Neural progenitor cell (in vitro differentiated cells): ENCODE data around the gene CAMK1D. TPM values are rescaled to one million over a fixed set of nuclear protein-coding genes. Genes with fewer than 3 reads are reported as not detected.
A peak's percentile ranks its signal among the peaks of the same experiment; 100 is the strongest.

Source experiments
- DNase-seq: peaks from one replicate; pipeline ENCODE4 v3.0.0-alpha.2; 2016; ENCODE audit warnings: low spot score
- H2AFZ ChIP-seq: fragments of 200-600 bp; sonication (generic); replicated peaks from 2 replicates; pipeline ENCODE4 v1.6.1; 2016; ENCODE audit warnings: antibody characterized with exemption
- H3F3A ChIP-seq: fragments of 200-600 bp; sonication (generic); 2 replicates; pipeline ENCODE4 v1.6.1; 2016; ENCODE audit warnings: antibody characterized with exemption, low read depth
- H3K27ac ChIP-seq: fragments of 200-600 bp; sonication (generic); 2 replicates; pipeline ENCODE4 v1.5.1; 2016; ENCODE audit warnings: mild to moderate bottlenecking
- H3K27me3 ChIP-seq: fragments of 200-600 bp; sonication (generic); 2 replicates; pipeline ENCODE4 v1.6.1; 2016; ENCODE audit warnings: mild to moderate bottlenecking, moderate library complexity
- H3K36me3 ChIP-seq: fragments of 200-600 bp; sonication (generic); 2 replicates; pipeline ENCODE4 v1.5.1; 2016
- H3K4me1 ChIP-seq: fragments of 200-600 bp; sonication (generic); 2 replicates; pipeline ENCODE4 v1.6.1; 2016; ENCODE audit warnings: mixed run types
- H3K4me2 ChIP-seq: fragments of 200-600 bp; sonication (generic); 2 replicates; pipeline ENCODE4 v1.6.1; 2016
- H3K4me3 ChIP-seq: fragments of 200-600 bp; sonication (generic); 2 replicates; pipeline ENCODE4 v1.5.1; 2016
- H3K79me2 ChIP-seq: fragments of 200-600 bp; sonication (generic); 2 replicates; pipeline ENCODE4 v1.6.1; 2016; ENCODE audit warnings: low read depth
- H3K9ac ChIP-seq: fragments of 200-600 bp; sonication (generic); 2 replicates; pipeline ENCODE4 v1.6.1; 2016
- H3K9me3 ChIP-seq: fragments of 200-600 bp; sonication (generic); 2 replicates; pipeline ENCODE4 v1.5.1; 2016; ENCODE audit warnings: low read depth
- H4K20me1 ChIP-seq: fragments of 200-600 bp; sonication (generic); 2 replicates; pipeline ENCODE4 v1.6.1; 2016; ENCODE audit warnings: low read depth
- H3K27ac Mint-ChIP-seq: 3 replicates; pipeline ENCODE4 v1.8.0; 2021; ENCODE audit warnings: mixed read lengths
- H3K27me3 Mint-ChIP-seq: 2 replicates; pipeline ENCODE4 v1.8.0; 2022; ENCODE audit warnings: low read depth, mild to moderate bottlenecking, inconsistent platforms, moderate library complexity, mixed read lengths; ENCODE audit not compliant: insufficient read depth
- H3K36me3 Mint-ChIP-seq: 3 replicates; pipeline ENCODE4 v1.8.0; 2021; ENCODE audit warnings: mixed read lengths
- H3K4me1 Mint-ChIP-seq: 3 replicates; pipeline ENCODE4 v1.8.0; 2021; ENCODE audit warnings: mixed read lengths
- H3K4me3 Mint-ChIP-seq: 3 replicates; pipeline ENCODE4 v1.8.0; 2021; ENCODE audit warnings: mild to moderate bottlenecking, moderate library complexity, mixed read lengths
- H3K9me3 Mint-ChIP-seq: 3 replicates; pipeline ENCODE4 v1.8.0; 2020; ENCODE audit warnings: mixed read lengths
- CTCF ChIP-seq: fragments of 200-600 bp; sonication (generic); IDR thresholded peaks from 2 replicates; pipeline ENCODE4 v1.5.1; 2017; ENCODE audit warnings: antibody characterized with exemption, mild to moderate bottlenecking
- EZH2 ChIP-seq: fragments of 200-600 bp; sonication (generic); IDR thresholded peaks from 2 replicates; pipeline ENCODE4 v1.6.1; 2017; ENCODE audit warnings: antibody characterized with exemption, mild to moderate bottlenecking, moderate library complexity
- EZH2phosphoT487 ChIP-seq: fragments of 200-600 bp; sonication (generic); IDR thresholded peaks from 2 replicates; pipeline ENCODE4 v1.6.1; 2017; ENCODE audit warnings: antibody characterized with exemption
- total RNA-seq: library from RNA; depleted of rRNA; stranded (reverse); fragments of >200 nt; gene quantifications from 2 replicates; pipeline ENCODE4 v1.2.3, GENCODE V29; 2015; ENCODE audit warnings: low replicate concordance

The CAMK1D gene
- total RNA-seq, 1 donor from 2014 or later = 7.6 TPM

- H3K4me2 ChIP-seq = no peak overlapping the region
- no peaks in the 10 kb centered on the region for H3F3A ChIP-seq
- no peak for DNase-seq
- H3K27me3 ChIP-seq = no peaks in the 10 kb centered on the region
- TF ChIP-seq CTCF (no peak), EZH2phosphoT487 (no peak), EZH2 (no peak)
- H3K79me2 ChIP-seq = no peaks in the 10 kb centered on the region
- no peak overlapping the region for H2AFZ ChIP-seq
- peak overlapping the region; percentile 74 for H3K27ac Mint-ChIP-seq
- no peaks in the 10 kb centered on the region for H4K20me1 ChIP-seq
- peaks cover 5% of the 10 kb centered on the region for H3K27me3 Mint-ChIP-seq
- no peaks in the 10 kb centered on the region for H3K9me3 Mint-ChIP-seq
- no peak overlapping the region for H3K4me3 ChIP-seq
- no peak overlapping the region for H3K27ac ChIP-seq
- H3K4me1 Mint-ChIP-seq = peaks cover 45% of the 10 kb centered on the region
- no peak overlapping the region for H3K4me3 Mint-ChIP-seq
- no peaks in the 10 kb centered on the region for H3K36me3 Mint-ChIP-seq
- H3K9me3 ChIP-seq = no peaks in the 10 kb centered on the region
- peaks cover 16% of the 10 kb centered on the region for H3K4me1 ChIP-seq
- no peak overlapping the region for H3K9ac ChIP-seq
- no peaks in the 10 kb centered on the region for H3K36me3 ChIP-seq
These were observed 153.4 kb downstream of the CAMK1D start for GRCh38 chr10:12502526-12503274.

- Histone ChIP-seq H3K36me3 (no peaks in the 10 kb centered on the region), H3F3A (peaks cover 6% of the 10 kb centered on the region), H3K27ac (no peak overlapping the region), H3K79me2 (no peaks in the 10 kb centered on the region), H3K27me3 (no peaks in the 10 kb centered on the region), H3K4me2 (no peak overlapping the region), H3K9ac (no peak overlapping the region), H4K20me1 (no peaks in the 10 kb centered on the region), H3K4me1 (peaks cover 17% of the 10 kb centered on the region), H2AFZ (no peak overlapping the region), H3K9me3 (no peaks in the 10 kb centered on the region), H3K4me3 (no peak overlapping the region)
- H3K36me3 Mint-ChIP-seq = peaks cover 4% of the 10 kb centered on the region
- no peak for TF ChIP-seq CTCF
- TF ChIP-seq EZH2phosphoT487 = no peak
- no peak for TF ChIP-seq EZH2
- H3K4me3 Mint-ChIP-seq = no peak overlapping the region
- H3K9me3 Mint-ChIP-seq = no peaks in the 10 kb centered on the region
- peaks cover 5% of the 10 kb centered on the region for H3K27me3 Mint-ChIP-seq
- H3K4me1 Mint-ChIP-seq = peaks cover 50% of the 10 kb centered on the region
- H3K27ac Mint-ChIP-seq = peak overlapping the region; percentile 12
- no peak for DNase-seq
These were observed 154.0 kb downstream of the CAMK1D start for GRCh38 chr10:12503311-12503710.

GRCh38 chr10:12504176-12504575, 154.8 kb downstream of the CAMK1D start:
- Histone ChIP-seq H3K4me2 (no peak overlapping the region), H2AFZ (no peak overlapping the region), H3K36me3 (no peaks in the 10 kb centered on the region), H3K79me2 (no peaks in the 10 kb centered on the region), H3K27me3 (no peaks in the 10 kb centered on the region), H3K27ac (no peak overlapping the region), H3K9me3 (no peaks in the 10 kb centered on the region), H3F3A (peaks cover 7% of the 10 kb centered on the region), H3K4me3 (no peak overlapping the region), H3K9ac (no peak overlapping the region), H4K20me1 (no peaks in the 10 kb centered on the region), H3K4me1 (peaks cover 15% of the 10 kb centered on the region)
- no peak overlapping the region for H3K4me3 Mint-ChIP-seq
- peaks cover 9% of the 10 kb centered on the region for H3K27me3 Mint-ChIP-seq
- no peak for TF ChIP-seq CTCF
- no peak for TF ChIP-seq EZH2
- no peak for TF ChIP-seq EZH2phosphoT487
- no peak for DNase-seq
- no peak overlapping the region for H3K27ac Mint-ChIP-seq
- H3K9me3 Mint-ChIP-seq = peaks cover 2% of the 10 kb centered on the region
- peaks cover 52% of the 10 kb centered on the region for H3K4me1 Mint-ChIP-seq
- H3K36me3 Mint-ChIP-seq = peaks cover 4% of the 10 kb centered on the region
